GM19351 (cell line): ENCODE measurements around the gene C10orf67.
"Not testable (repeated sequence)": the region's sequence is repeated elsewhere in the genome, so short reads cannot be mapped to it uniquely, and the experiment has no call there.

Experiments used
- ATAC-seq: cut with Tn5 transposase; IDR thresholded peaks from one replicate; pipeline ENCODE4 v1.9.1; 2021; ENCODE audit warnings: mild to moderate bottlenecking, moderate library complexity; ENCODE audit not compliant: unreplicated experiment

The C10orf67 gene

DNA sequence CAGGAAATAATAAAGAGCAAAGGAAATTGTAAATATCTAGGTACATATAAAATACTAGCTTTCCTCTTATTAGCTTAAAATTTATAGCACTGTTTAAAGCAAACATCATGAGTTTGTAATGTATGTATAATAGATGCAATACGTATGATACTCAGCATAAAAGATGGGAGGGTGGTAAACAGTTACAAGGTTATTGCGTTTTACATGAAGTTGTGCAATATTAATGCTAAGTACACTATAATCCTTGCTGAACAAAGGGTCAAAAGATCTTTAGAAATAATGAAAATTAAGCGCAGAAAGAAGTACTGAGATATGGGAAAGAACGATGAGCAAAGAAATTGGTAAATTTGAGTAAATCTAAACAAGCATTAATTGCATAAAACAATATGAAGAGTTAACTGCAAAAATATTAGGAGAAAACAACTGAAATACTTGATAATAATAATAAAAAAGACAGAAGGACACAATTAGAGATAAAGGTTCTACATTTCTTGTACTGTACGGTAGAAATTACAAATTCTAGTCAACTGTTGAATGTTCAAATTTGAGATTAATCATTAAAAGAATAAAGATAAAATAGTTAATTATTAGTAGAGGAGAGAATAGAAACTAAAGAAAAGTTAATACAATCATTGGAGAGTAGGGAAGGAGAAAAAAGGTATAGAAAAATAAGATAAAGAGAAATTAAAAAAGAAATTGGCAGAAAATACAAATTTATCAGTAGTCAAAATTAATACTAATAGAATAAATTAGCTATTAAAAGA is 17.9 kb downstream of the C10orf67 start:
- no peak for ATAC-seq

DNA sequence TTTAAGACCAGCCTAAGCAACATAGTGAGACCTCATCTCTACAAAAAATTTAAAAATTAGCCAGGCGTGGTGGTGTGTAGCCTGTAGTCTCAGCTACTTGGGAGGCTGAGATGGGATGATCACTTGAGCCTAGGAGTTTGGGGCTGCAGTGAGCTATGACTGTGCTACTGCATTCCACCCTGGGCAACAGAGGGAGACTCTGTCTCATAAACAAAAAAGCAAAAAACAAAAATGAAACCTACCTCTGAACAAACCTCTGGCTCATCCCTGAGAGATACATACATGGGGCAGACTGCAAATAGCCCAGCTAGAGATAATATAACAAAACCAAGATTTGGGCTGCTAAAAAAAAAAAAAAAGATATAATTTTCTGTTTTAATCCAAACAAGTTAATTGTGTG is 19.5 kb downstream of the C10orf67 start:
- peak; percentile 93 for ATAC-seq

DNA sequence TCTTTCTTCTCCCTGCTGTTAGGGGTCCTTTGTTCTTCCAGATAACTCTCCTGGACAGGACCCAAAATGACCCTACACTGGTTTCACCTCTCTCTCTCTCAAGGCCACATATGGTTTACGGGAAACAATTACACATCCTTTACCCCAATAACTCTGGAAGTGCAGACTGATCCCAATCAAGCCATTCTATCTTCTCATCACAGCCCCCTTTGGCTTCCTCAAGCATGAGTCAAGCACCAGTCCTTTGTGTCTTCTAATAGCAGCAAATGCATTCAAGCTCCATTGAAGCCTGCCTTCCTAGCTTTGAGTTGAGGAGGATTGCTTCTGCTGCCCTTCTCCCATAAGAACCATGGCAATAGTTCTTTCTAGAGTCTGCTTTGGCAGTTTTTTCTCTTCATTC is 20.2 kb downstream of the C10orf67 start:
- ATAC-seq: no peak

DNA sequence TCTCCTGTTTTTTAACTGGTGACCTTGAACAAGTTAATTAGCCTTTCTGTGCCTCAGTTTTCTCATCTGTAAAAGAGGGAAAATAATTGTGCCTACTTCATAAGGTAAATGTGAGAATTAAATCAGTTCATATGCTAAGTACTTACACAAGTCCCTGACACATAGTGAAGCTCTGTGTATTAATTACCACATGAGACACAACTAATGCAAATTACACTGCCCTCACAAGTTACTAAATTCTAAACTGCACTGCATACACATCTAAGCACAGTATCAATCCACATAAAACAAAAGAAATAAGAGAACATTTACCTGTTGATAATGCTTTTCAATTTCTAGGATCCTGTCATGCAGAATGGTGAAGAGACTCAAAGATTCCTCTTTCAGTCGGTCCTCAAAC is 22.5 kb downstream of the C10orf67 start:
- ATAC-seq: no peak

DNA sequence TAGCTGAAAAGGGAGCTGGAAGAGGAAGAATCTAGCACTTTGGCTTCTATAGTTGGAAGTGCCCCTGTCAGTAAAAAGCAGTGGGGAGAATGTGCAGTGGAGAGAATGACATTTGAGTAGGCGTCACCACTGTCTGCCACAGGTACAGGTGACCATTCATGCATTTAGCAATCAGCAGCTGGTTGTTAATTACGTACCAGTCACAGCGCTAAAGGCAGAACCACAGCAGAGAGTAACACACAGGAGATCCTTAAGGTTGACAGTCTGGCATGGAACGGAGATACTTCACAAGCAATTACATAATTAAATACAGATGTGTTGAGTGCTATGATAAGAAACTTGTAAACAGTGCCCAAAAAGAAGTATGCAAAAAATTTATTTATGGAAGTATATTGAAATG is 24.8 kb downstream of the C10orf67 start:
- no peak for ATAC-seq

DNA sequence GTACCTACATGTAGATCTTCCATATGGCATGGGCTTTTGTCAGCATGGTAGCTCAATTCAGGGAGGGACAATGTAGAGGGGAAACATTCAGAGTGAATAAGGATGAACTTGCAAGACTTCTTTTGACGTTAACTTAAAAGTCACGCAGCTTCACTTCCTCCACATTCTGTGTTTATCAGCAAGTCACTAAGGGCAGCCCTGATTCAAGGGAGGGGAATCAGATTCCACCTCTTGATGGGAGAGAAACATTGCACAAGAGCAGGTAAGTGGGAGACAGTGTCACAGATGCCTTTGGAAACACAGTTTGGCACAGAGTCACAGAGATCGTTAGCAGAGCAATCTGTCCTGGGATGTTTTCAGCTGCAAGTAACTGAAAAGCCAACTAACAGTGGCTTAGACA is 26.2 kb downstream of the C10orf67 start:
- ATAC-seq: no peak

DNA sequence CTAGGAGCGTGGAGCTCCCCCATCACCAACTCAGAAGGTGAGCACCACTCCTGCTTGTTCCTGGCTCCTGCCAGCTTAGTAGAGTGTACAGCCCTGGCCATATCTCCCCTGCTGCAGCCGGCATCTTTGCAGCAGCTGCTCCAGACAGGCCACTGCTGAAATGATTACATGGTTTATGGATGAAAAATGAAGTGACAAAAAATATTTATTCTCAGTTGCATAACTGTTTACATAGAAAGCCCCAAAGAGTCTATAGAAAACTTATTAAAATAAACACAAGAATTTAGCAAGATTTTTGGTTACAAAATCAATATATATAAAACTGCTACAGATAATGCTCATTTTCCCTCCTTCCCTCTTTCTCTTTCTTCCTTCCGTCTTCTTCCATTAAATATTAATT is 27.2 kb downstream of the C10orf67 start:
- ATAC-seq: no peak

DNA sequence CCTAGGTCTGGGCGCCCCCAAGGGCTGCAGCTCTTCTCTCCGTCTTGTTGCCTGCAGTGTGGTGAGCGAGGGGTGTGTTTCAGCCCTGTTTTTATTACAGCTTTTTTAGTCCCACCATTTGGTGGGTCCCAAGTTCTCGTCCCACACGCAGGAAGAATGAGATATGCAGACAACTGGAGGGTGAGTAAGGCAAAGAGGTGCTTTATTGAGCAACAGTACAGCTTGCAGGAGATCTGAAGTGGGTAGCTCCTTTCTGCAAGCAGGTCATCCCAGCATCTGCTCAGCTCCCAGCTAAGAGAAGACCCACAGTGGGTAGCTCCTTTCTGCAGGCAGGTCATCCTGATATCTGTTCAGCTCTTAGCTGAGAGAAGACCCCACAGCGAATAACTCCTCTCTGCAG is 28.2 kb downstream of the C10orf67 start:
- ATAC-seq: no peak

DNA sequence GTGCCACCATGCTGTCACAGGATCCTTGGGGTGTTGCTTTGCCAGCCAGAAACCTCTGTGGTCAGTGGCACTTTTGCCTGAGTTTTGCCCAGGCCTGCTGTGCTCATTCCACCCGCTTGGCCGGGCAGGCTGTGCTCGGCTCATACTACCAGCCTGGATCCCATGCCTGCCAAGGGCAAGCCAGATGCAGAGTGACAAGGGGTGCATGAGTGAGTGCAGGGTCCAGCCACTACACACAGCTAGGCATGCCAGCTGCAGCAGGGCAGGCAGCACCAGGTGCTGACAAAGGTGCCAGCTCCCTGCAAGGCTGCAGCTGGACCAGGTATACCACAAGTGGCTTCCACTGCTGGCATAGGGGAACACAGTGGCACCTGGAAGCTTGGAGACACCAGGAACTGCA is 28.6 kb downstream of the C10orf67 start:
- ATAC-seq: no peak

DNA sequence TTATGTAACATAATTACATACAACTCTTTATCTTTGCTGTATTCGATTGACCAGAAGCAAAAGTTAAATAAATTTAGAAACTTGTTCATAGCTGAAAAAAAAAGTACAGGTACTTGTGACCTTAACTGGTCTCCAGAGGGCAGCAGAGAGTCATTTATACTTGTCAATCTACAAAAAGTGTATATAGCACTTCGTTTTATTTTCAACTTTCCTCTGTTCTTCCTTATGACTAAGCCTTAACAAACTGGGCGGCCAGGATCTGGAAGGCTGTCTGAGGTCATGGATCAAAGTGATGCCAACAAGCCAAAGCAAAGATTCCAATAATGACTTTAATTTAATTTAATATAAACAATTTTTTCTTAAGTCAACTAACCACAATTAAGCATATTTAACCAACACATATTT is 29.8 kb downstream of the C10orf67 start:
- ATAC-seq: no peak

DNA sequence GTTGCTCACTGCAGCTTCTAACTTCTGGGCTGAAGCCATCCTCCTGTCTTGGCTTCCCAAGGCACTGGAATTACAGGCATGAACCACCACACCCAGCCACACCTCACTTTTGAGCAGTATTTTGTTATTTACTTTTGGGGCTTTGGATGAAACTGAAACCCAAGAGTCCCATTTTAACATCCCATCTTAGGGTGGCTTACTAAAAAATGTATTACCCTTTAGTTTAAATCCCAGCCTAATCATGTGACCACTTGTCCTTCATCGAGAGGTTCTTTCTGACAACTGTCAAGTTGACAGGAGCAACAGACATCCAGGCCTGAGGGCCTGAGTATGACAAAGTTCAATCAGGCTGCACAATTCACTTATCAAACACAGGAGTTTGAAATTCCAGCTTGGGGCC is 33.6 kb downstream of the C10orf67 start:
- no peak for ATAC-seq

DNA sequence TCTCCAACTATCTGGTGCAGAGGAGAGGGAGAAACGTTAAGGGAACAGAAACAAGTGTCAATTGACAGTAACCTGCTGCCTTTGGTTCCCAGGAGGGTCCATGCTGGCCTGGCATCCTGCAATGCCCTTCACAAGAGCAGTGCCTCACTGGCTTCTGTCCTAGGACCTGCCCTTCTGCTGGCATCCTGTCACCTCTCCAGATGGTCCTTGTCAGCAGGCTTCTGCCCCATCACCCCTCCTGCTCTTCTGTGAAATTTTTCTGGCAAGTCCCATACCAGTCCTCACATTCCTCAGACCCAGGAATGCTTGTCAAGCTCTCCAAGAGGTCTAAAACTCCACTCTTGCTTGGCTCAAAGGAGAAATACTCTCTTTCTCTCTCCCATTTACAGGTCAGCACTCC is 34.2 kb downstream of the C10orf67 start:
- ATAC-seq: no peak

DNA sequence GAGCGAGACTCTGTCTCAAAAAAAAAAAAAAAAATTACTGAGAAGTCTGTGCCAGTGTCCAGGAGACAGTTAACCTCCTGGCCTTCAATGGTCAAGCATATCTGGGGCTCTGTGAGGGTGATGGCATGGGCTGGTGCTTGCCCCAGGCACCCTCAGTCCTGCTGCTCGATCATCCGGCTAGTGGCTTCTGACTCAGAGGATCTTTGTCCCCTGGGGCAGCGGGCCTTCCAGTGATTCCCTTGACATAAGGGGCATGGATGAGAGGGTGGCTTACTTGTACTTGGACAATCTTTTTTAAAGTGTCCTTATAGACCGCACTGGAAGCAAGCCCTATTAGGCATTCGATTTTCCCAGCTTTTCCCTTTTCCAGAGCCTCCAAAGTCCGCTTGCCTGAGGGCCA is 44.6 kb downstream of the C10orf67 start:
- not testable (repeated sequence) for ATAC-seq

DNA sequence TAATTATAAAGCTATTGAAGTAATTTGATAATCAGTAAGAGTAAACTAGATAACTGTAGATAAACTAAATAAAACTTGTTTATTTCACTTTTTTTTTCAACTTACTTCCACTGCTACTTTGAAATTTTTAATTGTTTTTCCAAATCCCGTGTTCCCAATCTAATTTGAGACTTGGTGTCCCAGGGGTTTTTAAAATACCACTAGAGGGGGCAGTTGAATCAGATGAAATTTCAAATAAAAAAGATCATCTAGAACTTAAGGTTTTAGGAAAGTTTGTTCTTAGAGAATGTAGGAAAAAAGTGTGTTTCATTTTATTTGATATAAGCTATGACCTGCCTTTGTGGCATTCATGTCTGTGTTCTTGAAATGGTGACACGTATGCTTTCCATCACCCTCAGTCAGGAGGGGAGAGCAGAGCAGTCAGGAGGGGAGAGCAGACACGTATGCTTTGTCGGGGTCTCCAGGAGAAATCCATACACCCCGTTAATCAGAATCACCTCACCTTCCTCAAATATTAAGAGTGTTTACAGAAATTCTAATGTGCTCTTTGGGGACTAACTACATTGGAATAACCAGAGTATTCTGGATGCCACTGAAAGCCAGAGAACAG is 49.9 kb downstream of the C10orf67 start:
- ATAC-seq: no peak

DNA sequence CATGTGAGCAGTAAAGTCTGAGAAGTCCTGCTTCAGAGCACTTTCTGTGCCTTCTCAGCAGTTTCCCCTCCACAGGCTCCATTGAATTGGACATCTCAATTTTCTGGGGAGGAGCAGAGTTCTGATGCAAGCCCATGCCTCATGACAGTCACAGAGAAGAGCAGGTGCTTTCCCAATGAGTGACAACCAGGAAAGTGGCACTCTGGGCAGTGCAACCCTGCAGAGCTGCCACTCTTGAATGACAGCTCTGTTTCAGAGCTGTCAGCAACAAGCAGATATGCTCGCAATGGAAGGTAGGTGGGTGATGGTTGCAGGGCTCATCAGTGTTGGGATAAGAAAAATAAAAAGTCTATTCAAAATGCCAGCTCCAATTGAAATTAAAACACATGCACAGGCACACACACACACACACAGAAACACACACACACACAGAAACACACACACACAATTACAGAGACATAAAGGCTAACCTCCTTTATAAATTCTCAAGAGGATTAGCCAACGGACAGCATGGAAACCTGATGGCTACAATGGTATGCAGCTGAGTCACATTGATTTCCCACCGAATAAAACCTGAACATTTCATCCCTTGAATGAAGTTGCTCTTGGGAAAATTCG is 50.5 kb downstream of the C10orf67 start:
- ATAC-seq: no peak

DNA sequence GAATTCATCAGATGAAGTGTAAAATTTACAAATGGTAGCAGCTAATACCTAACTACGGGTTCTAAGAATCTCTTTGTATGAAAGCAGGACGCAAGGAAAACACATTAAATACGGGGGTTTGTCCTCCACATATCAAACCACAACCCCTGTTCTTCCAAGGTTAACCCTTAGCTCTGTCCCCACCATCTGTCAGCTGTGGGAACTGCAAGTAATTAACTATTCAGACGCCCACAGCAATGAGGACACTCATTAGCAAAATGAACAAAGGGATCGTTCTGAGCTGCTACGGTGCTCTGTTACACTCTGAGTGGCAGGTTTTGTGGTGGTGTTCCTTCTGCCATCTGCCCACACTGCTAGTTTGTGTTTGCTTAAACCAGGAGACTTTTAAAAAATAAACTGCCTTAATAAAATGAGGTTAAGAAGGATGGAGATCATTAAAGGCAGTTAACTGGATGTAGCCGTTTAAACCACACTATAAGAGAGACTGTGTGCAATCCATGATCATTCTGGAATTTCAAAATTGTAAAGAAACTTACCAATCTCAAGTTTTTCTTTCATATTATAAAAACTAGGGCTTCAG is 51.4 kb downstream of the C10orf67 start:
- peak; percentile 96 for ATAC-seq

DNA sequence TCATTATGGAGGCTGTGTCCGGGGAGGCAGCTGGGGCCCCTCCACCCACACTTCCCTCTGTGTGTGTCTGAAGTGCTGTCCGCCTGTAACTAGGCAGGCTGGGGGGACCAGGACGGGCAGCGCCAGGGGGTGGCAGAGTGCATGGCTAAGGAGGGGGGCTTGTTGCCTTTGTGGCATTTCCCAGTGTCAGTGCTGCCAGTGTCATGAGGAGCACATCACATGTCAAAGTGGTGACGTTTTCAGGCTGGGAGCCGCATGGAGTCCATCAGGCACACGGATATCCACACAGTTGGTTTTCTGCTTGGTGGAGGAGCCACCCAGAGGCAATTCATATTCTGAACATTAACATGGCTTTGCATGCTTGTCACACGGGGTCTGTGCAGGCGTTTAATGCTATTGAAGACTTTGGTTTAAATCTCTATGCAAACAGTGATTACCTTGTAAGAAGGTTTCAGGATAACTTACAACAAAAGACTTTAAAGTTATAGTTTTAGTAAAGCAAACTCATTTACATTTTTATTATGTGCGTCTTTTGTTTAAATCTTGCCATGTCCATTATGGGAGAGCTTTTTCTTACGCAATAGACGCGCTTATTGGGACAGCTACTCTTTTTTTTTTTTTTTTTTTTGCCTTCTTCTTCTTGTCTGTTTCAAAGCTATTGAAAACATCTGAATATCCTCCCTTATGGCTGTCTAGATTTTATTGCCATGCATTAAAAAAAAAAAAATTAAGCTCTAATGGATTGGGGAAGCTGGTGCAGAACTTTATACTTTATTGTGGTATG is 52.9 kb downstream of the C10orf67 start:
- no peak for ATAC-seq

DNA sequence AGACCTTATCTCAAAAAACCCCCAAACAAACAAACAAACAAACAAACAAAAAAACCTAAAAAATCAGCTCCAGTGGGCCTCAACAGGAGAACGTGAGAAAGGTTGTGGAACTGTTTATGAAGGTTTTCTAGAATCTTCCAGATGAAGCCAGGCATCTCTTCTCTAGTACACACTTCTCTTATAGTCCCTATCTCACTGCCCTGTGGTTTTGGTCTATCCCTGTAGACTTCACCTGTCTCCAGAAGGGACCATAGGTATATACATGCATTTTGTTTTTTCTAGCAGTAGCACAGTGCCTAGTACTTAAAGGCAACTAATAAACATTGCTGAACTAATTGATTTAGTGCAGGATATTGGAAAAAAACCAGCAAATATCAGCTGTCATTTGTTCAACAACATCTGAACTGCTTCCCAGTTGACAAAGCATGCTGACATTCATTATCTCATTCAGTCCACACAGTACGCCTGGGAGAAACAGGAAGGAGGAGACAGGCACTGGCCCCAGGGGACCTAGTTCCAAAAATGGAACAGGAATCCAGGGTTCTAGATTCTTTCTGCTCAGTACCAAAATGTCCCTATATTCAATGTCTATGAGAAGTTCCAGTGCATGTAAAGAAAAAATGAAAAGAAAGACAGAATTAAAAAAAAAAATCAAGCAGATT is 59.8 kb downstream of the C10orf67 start:
- ATAC-seq: no peak

DNA sequence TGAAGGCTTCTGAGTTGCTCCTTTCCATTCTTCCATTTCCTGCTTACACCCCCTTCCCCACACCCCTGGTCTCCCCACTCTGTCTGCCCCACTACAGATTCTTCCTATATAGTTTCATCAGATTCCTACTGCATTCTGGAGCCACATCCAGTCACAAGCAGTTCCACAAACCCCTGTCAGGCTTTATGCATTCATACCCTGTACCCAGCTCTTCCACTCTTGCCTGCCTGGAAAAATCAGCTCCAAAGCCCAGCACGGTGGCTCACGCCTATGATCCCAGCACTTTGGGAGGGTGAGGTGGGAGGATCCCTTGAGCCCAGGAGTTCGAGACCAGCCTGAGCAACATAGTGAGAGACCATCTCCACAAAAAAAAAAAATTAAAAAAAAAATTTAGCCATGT is 60.4 kb downstream of the C10orf67 start:
- ATAC-seq: no peak

DNA sequence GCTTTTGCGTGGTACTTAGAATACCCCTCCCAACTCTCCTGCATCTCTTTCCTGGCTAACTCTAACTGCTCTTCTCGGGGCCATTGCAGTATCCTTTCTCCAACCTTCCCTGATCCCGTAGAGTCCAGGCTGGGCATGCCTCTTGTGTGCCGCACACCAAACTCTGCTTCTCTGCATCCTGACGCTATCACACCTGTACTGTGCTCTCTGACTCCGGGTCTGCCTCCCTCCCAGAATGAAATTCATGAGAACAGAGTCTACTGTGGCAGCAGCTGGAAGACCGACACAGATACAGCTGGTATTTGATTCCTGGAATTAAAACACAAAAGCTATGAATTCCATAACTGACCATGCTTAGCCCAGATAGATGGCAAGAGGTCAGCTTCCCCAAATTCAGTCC is 60.9 kb downstream of the C10orf67 start:
- ATAC-seq: no peak

DNA sequence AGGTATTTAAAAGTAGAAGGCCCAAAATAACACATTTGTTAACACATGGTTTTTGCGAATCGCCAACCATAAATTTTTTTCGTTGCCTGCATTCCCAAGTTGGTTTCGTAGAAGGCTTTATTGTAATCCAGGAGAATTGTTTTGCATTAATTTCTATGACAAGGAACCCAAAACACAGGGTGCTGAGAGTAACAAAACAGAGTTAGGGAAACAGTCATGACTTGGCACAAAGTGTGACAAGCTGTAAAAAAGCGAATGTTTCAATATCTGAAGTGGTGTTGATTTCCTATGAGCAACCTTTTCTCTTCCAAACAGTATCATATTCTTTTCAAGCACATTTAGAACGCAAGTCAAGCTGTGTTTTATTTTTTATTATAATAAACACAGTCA is 63.6 kb downstream of the C10orf67 start:
- no peak for ATAC-seq
